ENCODE measurements around the gene MAPKAPK2.

DNA sequence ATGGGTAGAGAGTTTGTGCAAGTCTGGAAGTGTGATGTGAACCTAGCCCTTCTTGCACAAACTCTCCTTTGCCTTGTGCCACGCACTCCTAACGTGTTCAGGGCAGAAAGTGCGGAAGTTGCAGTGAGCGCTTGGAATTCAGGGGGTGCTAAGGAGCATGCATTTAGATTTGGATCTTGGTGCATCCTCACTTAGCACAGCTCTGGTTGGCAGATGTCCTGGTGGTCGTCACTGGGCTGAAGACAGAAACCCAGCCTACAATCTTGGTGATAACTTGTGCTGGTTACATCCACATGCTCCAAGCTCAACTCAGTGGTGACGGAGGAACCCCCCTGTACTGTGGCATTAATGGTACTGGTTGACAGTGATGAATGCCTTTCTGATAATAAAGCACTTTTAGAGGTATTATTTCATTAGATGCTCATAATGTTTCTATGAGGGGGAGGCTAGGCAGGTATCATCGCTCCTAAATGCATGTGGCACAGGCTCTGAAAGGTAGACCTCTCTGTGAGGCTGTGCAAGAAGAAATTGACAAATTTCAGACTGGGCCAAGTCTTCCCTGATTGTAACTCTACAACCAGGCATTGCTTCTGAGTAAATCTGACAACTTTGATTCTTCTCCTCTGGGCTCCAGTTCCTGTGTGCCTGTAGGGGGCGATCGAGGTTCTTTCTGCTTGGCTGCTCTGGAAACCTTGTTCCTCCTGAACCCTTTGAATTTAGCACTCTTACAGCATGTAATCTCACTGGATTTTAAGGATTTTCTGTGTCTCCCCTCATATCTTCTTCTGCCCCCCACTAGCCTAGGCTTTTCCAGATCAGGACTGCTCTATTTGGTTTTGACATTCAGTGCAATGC lies 40.6 kb downstream of the MAPKAPK2 start:
- TF ChIP-seq EZH2phosphoT487 (IDR thresholded peaks at IDR 0.05; ENCODE audit: insufficient read depth, low read depth) (no peak), EZH2 (IDR thresholded peaks at IDR 0.05; ENCODE audit: insufficient read depth, poor library complexity, severe bottlenecking) (no peak)

Data from GM23248 (cell line).